ENCODE data around the gene ZNF830. TPM values are rescaled to one million over a fixed set of nuclear protein-coding genes. Genes with fewer than 3 reads are reported as not detected.

ZNF830 gene
- 18.9 and 19.2 TPM in 2 replicates for total RNA-seq (2021)
- long read RNA-seq, transcript ZNF830-201 (1 exons, 2,246 nt): major isoform, 69 of 70 reads
- long read RNA-seq, partial matches to known transcripts: 0 of 70 reads
- long read RNA-seq, other reads (novel, unspliced or antisense): 0 of 70 reads

DNA sequence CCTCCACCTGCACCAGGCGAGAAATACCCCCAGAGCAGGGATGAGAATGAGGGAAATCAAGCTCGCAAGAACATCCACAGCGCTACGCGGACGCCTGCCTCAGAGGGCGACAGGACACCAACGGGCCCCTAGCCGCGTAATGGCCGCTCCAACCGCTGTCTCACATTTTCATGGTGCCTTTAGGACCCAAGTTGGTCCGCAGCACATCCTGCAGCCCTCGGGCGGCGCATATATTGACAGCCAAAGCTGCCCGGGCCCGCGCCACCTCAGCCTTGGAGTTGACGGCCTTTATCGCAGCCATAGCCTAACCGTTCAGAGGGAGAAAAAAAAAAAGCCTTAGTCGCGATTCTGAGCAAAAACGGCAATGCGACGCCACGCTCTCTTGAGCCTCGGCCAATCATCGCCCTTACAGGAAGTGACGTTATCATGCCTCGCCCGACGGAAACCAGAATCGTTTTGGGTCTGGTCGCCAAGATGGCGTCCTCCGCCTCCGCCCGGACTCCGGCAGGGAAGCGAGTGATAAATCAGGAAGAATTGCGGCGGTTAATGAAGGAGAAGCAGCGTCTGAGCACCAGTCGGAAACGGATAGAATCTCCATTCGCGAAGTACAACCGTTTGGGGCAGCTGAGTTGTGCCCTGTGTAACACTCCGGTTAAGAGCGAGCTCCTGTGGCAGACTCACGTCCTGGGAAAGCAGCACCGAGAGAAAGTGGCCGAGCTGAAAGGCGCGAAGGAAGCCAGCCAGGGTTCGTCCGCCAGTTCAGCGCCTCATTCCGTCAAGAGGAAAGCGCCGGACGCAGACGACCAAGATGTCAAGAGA is at the start of gene ZNF830, which contains the start of gene CCT6B:
Gene ZNF830, plus strand, starts transcription at position 448 of the 819 bp plus-strand sequence. Its CDS starts 27 bp downstream, at position 475.
Gene CCT6B, minus strand, starts transcription at position 368 of the 819 bp plus-strand sequence. Its CDS starts 67 bp downstream, at position 301.
- peak within 1 kb of the TSS; percentile 7 for H3K56ac ChIP-seq (ENCODE audit: insufficient read length, low read depth, low read length)
- Mint-ChIP-seq H3K27ac (peak within 1 kb of the TSS; percentile 100), H3K4me3 (peak within 1 kb of the TSS; percentile 100), H3K9me3 (peaks cover 0 to 3% of the 10 kb centered on the region in 2 experiments; a peak in 2 of 5 replicates), H3K4me1 (peaks cover 6 to 15% of the 10 kb centered on the region in 2 experiments), H3K27me3 (ENCODE audit: low read depth) (peaks cover 26% of the 10 kb centered on the region), H3K36me3 (ENCODE audit: insufficient read depth in 1 of 3, low read depth in 3 of 3) (peaks cover 6 to 28% (median 22%) of the 10 kb centered on the region in 3 experiments; a peak in 6 of 7 replicates)
- no peak within 1 kb of the TSS for H2BK12ac ChIP-seq (ENCODE audit: insufficient read length, low read depth, low read length)
- H3K79me1 ChIP-seq (ENCODE audit: insufficient read depth, low read depth, low read length, poor library complexity, severe bottlenecking): no peaks in the 10 kb centered on the region
- H3K4ac ChIP-seq (ENCODE audit: low read depth, low read length): no peak within 1 kb of the TSS; the same call in 1 of the 2 replicates
- peak within 1 kb of the TSS; percentile 73 for H3K4me2 ChIP-seq (ENCODE audit: insufficient read depth, insufficient read length, low read length)
- H4K5ac ChIP-seq (ENCODE audit: insufficient read length, low read depth, low read length): peak within 1 kb of the TSS; percentile 61
- H3K14ac ChIP-seq (ENCODE audit: insufficient read depth, low read length): peak within 1 kb of the TSS; percentile 92
- H3K18ac ChIP-seq (ENCODE audit: insufficient read length, low read depth, low read length): peak within 1 kb of the TSS; percentile 93
- no peak within 1 kb of the TSS for H2AFZ ChIP-seq (ENCODE audit: low read length)
- H3K9ac ChIP-seq (ENCODE audit: extremely low read depth, insufficient read length, low read length): peak within 1 kb of the TSS; percentile 95
- peaks cover 9% of the 10 kb centered on the region; the same call in 1 of the 2 replicates for H3K79me2 ChIP-seq (ENCODE audit: insufficient read depth, low read length)
- no peak within 1 kb of the TSS for H4K91ac ChIP-seq (ENCODE audit: insufficient read length, low read depth, low read length)
- H2BK120ac ChIP-seq (ENCODE audit: low read depth, low read length, poor library complexity, severe bottlenecking): peak within 1 kb of the TSS; percentile 52
- H3K4me1 ChIP-seq (ENCODE audit: insufficient read depth, low read length): no peaks in the 10 kb centered on the region
- peak; percentile 95 for DNase-seq
- no peak within 1 kb of the TSS for H4K8ac ChIP-seq (replicated peaks; ENCODE audit: insufficient read length, low read depth, low read length)
- H4K20me1 ChIP-seq (ENCODE audit: control insufficient read depth, insufficient read depth, insufficient read length): no peaks in the 10 kb centered on the region
- no peaks in the 10 kb centered on the region for H3K9me3 ChIP-seq (ENCODE audit: control insufficient read depth, low read depth, low read length)
- no peak within 1 kb of the TSS for H3T11ph ChIP-seq (ENCODE audit: low read length)
- WGBS (ENCODE audit: extremely low coverage, insufficient read length, low lambda C conversion rate): no CpG with 5 or more reads among the region's 65 CpGs
- no peak for TF ChIP-seq CTCF (conservative IDR thresholded peaks at IDR 0.05)
- H2BK20ac ChIP-seq (ENCODE audit: low read depth, low read length, poor library complexity, severe bottlenecking): no peak within 1 kb of the TSS
- peaks cover 9% of the 10 kb centered on the region for H3K23me2 ChIP-seq (ENCODE audit: insufficient read length, low read depth, low read length, poor library complexity, severe bottlenecking)
- no peak within 1 kb of the TSS for H3K27ac ChIP-seq (ENCODE audit: insufficient read length, low read depth, low read length)
- H2BK5ac ChIP-seq (ENCODE audit: insufficient read length, low read length): peak within 1 kb of the TSS; percentile 45
- no peak within 1 kb of the TSS for H2BK15ac ChIP-seq (ENCODE audit: low read depth, low read length)
- H3K27me3 ChIP-seq (ENCODE audit: insufficient read depth, low read length): no peaks in the 10 kb centered on the region; the same call in 1 of the 2 replicates
- H2AK5ac ChIP-seq (ENCODE audit: insufficient read length, low read length): no peak within 1 kb of the TSS
- H3K23ac ChIP-seq (ENCODE audit: insufficient read length, low read depth, low read length): no peak within 1 kb of the TSS
